ENCODE data around the gene SMTN. TPM values are rescaled to one million over a fixed set of nuclear protein-coding genes. Genes with fewer than 3 reads are reported as not detected.
"Not testable (repeated sequence)": the region's sequence is repeated elsewhere in the genome, so short reads cannot be mapped to it uniquely, and the experiment has no call there.

SMTN gene
- total RNA-seq, 1 experiment from 2014 or later = 80.2 TPM

DNA sequence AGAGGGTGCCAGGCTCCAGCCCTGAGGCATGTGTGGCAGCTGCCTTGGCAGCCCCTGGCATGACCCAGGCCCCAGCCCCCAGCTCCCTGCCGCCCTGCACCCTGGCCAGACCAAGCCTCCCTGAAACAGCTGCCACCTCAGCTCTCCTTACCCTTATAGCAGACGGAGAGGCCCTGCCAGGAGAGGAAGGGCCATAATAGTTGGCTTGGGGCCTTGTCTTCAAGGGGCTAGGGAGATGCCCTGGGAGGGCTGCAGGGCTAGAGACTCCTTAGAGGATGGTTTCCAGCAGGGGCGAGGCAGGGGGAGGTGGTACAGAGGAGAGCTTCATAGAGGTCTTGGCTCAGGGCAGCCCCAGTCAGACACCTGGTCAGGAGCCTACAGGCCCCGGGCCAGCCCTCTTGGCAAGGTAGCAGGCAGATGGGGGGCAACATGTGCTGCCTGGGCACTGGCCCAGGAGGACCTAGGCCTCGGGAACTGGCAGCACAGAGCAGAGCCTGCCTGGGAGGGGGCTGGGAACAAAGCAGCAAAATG is 13.0 kb downstream of the SMTN start:
- H3K9me3 Mint-ChIP-seq (ENCODE audit: unreplicated experiment) = no peaks in the 10 kb centered on the region
- POLR2A ChIA-PET = interaction anchor here (1.0 to 1.9 kb wide), 2 partner anchors 10 to 13 kb away, joined by 4 to 7 read pairs; partner anchors contain the start of gene SELENOM
- no peak overlapping the region for H3K4me3 Mint-ChIP-seq (ENCODE audit: unreplicated experiment)
- CTCF ChIA-PET = interaction anchor here (0.5 to 2.8 kb wide), 5 partner anchors 13 to 325 kb away, joined by 3 to 21 read pairs (median 3); partner anchors contain the start of gene SELENOM
- no peak overlapping the region for H3K27ac Mint-ChIP-seq (ENCODE audit: low read depth, unreplicated experiment)
- no peaks in the 10 kb centered on the region for H3K27me3 Mint-ChIP-seq (ENCODE audit: insufficient read depth, unreplicated experiment)
- DNase-seq (ENCODE audit: unreplicated experiment) = no peak
- H3K36me3 Mint-ChIP-seq (ENCODE audit: insufficient read depth, unreplicated experiment) = peaks cover 24% of the 10 kb centered on the region
- no TSS peak for BruUV-seq (replicated peaks)
- TF ChIP-seq, protein P1, sequence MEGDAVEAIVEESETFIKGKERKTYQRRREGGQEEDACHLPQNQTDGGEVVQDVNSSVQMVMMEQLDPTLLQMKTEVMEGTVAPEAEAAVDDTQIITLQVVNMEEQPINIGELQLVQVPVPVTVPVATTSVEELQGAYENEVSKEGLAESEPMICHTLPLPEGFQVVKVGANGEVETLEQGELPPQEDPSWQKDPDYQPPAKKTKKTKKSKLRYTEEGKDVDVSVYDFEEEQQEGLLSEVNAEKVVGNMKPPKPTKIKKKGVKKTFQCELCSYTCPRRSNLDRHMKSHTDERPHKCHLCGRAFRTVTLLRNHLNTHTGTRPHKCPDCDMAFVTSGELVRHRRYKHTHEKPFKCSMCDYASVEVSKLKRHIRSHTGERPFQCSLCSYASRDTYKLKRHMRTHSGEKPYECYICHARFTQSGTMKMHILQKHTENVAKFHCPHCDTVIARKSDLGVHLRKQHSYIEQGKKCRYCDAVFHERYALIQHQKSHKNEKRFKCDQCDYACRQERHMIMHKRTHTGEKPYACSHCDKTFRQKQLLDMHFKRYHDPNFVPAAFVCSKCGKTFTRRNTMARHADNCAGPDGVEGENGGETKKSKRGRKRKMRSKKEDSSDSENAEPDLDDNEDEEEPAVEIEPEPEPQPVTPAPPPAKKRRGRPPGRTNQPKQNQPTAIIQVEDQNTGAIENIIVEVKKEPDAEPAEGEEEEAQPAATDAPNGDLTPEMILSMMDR (IDR thresholded peaks at IDR 0.05; ENCODE audit: unreplicated experiment) = no peak
- intact Hi-C loops (cut with micrococcal nuclease) = no loop called here
- H3K4me1 Mint-ChIP-seq (ENCODE audit: insufficient read depth, unreplicated experiment) = no peaks in the 10 kb centered on the region

- ChIA-PET CTCF (interaction anchor here (0.6 to 2.8 kb wide), 3 partner anchors 13 to 326 kb away, joined by 3 to 21 read pairs (median 3); partner anchors contain the start of gene SELENOM), POLR2A (interaction anchor here (1.9 kb wide), 1 partner anchor 12 kb away, joined by 7 read pairs; the partner anchor contains the start of gene SELENOM)
- DNase-seq (ENCODE audit: unreplicated experiment) = no peak
- Mint-ChIP-seq H3K27ac (ENCODE audit: low read depth, unreplicated experiment) (no peak overlapping the region), H3K4me1 (ENCODE audit: insufficient read depth, unreplicated experiment) (no peaks in the 10 kb centered on the region), H3K27me3 (ENCODE audit: insufficient read depth, unreplicated experiment) (no peaks in the 10 kb centered on the region), H3K36me3 (ENCODE audit: insufficient read depth, unreplicated experiment) (peaks cover 24% of the 10 kb centered on the region), H3K4me3 (ENCODE audit: unreplicated experiment) (no peak overlapping the region), H3K9me3 (ENCODE audit: unreplicated experiment) (no peaks in the 10 kb centered on the region)
- BruUV-seq (replicated peaks) = no TSS peak
- TF ChIP-seq, protein P1 (IDR thresholded peaks at IDR 0.05; ENCODE audit: unreplicated experiment) = no peak
- intact Hi-C loops (cut with micrococcal nuclease) = no loop called here
Observed at GRCh38 chr22:31094741-31095140, 13.6 kb downstream of the SMTN start.

GRCh38 chr22:31095637-31096249 is 14.6 kb downstream of the SMTN start:
- ChIA-PET POLR2A (interaction anchor here (1.0 to 1.5 kb wide), 3 partner anchors 11 to 127 kb away, joined by 3 to 5 read pairs (median 3); partner anchors contain the start of genes MORC2 and TUG1), CTCF (interaction anchor here (0.5 to 2.8 kb wide), 7 partner anchors 11 to 1132 kb away, joined by 3 to 21 read pairs (median 3); partner anchors contain the start of gene SELENOM)
- Mint-ChIP-seq H3K4me3 (ENCODE audit: unreplicated experiment) (no peak overlapping the region), H3K27me3 (ENCODE audit: insufficient read depth, unreplicated experiment) (no peaks in the 10 kb centered on the region), H3K4me1 (ENCODE audit: insufficient read depth, unreplicated experiment) (no peaks in the 10 kb centered on the region), H3K9me3 (ENCODE audit: unreplicated experiment) (no peaks in the 10 kb centered on the region), H3K36me3 (ENCODE audit: insufficient read depth, unreplicated experiment) (peaks cover 24% of the 10 kb centered on the region), H3K27ac (ENCODE audit: low read depth, unreplicated experiment) (peak overlapping the region; percentile 33)
- BruUV-seq (replicated peaks) = no TSS peak
- DNase-seq (ENCODE audit: unreplicated experiment) = no peak
- TF ChIP-seq, protein P1 (IDR thresholded peaks at IDR 0.05; ENCODE audit: unreplicated experiment) = no peak
- intact Hi-C loops (cut with micrococcal nuclease) = no loop called here

DNA sequence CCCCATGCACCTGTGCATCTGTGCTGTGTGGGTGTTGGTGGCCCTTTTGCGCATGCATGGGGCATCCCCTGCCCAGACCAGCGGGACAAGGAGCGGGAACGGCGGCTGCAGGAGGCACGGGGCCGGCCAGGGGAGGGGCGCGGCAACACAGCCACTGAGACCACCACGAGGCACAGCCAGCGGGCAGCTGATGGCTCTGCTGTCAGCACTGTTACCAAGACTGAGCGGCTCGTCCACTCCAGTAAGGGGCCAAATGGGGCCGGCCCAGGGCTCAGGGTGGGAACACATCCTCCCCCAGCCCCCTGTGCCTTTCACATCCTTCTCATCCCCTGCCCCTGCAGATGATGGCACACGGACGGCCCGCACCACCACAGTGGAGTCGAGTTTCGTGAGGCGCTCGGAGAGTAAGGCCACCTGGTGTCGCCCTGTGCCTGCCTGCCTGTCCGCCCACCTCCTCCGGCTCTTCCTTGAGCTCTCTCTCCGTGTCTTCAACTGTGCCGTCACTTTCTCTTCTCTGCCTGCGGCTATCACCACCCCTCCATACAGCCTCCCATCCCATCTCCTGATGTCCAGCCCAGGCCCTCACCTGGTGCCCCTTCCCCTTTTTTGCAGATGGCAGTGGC is 15.7 kb downstream of the SMTN start:
- TF ChIP-seq, protein P1 (IDR thresholded peaks at IDR 0.05; ENCODE audit: unreplicated experiment) = no peak
- no TSS peak for BruUV-seq (replicated peaks)
- ChIA-PET POLR2A (interaction anchor here (1.5 kb wide), 1 partner anchor 128 kb away, joined by 5 read pairs; the partner anchor contains the start of genes MORC2 and TUG1), CTCF (interaction anchor here (0.9 to 2.8 kb wide), 4 partner anchors 11 to 150 kb away, joined by 3 to 21 read pairs (median 8); partner anchors contain the start of gene SELENOM)
- Mint-ChIP-seq H3K27ac (ENCODE audit: low read depth, unreplicated experiment) (peak overlapping the region; percentile 33), H3K4me1 (ENCODE audit: insufficient read depth, unreplicated experiment) (peaks cover 4% of the 10 kb centered on the region), H3K9me3 (ENCODE audit: unreplicated experiment) (no peaks in the 10 kb centered on the region), H3K27me3 (ENCODE audit: insufficient read depth, unreplicated experiment) (no peaks in the 10 kb centered on the region), H3K36me3 (ENCODE audit: insufficient read depth, unreplicated experiment) (peaks cover 24% of the 10 kb centered on the region), H3K4me3 (ENCODE audit: unreplicated experiment) (no peak overlapping the region)
- DNase-seq (ENCODE audit: unreplicated experiment) = no peak
- intact Hi-C loops (cut with micrococcal nuclease) = no loop called here

- DNase-seq (ENCODE audit: unreplicated experiment); H3K27ac Mint-ChIP-seq (ENCODE audit: low read depth, unreplicated experiment); BruUV-seq (replicated peaks); H3K27me3 Mint-ChIP-seq (ENCODE audit: insufficient read depth, unreplicated experiment); H3K9me3 Mint-ChIP-seq (ENCODE audit: unreplicated experiment); H3K4me3 Mint-ChIP-seq (ENCODE audit: unreplicated experiment); intact Hi-C loops (cut with micrococcal nuclease); POLR2A ChIA-PET: not testable (repeated sequence)
- peaks cover 12% of the 10 kb centered on the region for H3K4me1 Mint-ChIP-seq (ENCODE audit: insufficient read depth, unreplicated experiment)
- H3K36me3 Mint-ChIP-seq (ENCODE audit: insufficient read depth, unreplicated experiment) = peaks cover 19% of the 10 kb centered on the region
- CTCF ChIA-PET = interaction anchor here (0.9 kb wide), 1 partner anchor 51 kb away, joined by 3 read pairs; no protein-coding TSS in a partner anchor
Observed at GRCh38 chr22:31097539-31097938, 16.4 kb downstream of the SMTN start.

All from MCF 10A (cell line).